CD4-positive, alpha-beta T cell treated with Interleukin-10 for 1 hour (primary cell): Measurements from ENCODE around the gene C2CD4A.

ENCODE experiments used
- DNase-seq: peaks from one replicate; pipeline ENCODE4 v3.0.0-alpha.2; 2020

The C2CD4A gene

GRCh38 chr15:62060113-62060895 is 6.5 kb upstream of the C2CD4A start, which contains the start of gene VPS13C:
VPS13C (minus strand) TSS chr15:62060447; CDS start chr15:62060374, 73 bp downstream.
- DNase-seq, result peak; percentile 94

GRCh38 chr15:62060896-62061280 is 5.9 kb upstream of the C2CD4A start:
- DNase-seq, result no peak

DNA sequence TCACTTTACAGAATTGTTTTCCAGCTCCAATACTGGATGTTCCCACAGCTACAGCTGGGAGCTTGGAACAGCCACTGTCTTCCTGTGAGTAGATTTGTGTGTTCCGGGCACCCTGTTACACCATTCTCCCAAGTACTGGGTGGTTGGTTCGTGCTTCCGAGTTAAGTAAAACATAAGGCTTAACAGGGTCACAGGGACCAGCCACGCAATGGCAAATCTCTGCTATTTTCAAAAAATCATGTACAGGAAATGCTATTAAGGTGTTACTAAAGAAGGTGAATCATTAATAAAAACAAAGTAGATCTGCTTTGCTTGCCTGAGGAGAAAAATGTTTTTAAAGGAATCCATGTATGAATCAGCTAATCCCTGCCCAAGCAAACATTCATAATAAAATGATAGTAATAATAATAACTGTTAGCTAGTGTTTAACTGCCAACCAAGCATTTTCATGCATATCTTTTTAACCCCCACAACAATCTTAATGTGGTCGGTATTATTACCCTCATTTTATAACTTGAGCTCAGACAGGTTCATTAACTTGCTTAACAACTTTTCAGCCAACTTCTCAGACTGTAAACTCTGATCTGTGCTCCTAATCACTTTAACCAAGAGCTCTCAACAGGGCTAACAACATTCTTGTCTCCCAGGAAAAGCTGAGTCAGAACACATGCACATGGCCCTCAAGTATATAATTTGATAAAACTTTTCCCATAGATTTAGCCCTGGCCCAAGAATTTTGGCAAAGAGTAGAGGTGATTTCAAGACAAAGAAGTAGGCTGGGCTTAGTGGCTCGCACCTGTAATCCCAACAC is 2.7 kb upstream of the C2CD4A start:
- no peak for DNase-seq

GRCh38 chr15:62067448-62068044 is 769 bp downstream of the C2CD4A start:
- DNase-seq, result peak; percentile 9

GRCh38 chr15:62068071-62068809 is 1.5 kb downstream of the C2CD4A start:
- peak; percentile 11 for DNase-seq

GRCh38 chr15:62068810-62069167 is 2.0 kb downstream of the C2CD4A start:
- DNase-seq, result no peak

DNA sequence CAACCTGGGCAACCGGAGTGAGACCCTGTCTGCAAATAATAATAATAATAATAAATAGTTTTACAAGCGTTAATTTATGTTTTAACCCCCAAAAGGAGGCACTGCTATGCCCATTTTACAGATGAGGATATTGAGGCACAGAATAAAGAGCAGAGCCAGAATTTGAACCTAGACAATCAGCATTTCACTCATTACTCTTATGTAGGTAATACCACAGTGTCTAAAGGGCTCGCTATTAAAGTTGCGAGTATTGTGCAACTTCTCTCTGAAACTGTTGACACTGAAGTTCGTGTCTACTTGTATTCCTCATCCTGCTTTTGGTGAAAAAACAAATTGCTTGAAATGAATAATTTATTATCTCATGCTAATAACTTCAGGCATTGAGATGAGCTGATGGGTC is 2.8 kb downstream of the C2CD4A start:
- no peak for DNase-seq

GRCh38 chr15:62071711-62072308 is 5.0 kb downstream of the C2CD4A start:
- peak; percentile 58 for DNase-seq

- no peak for DNase-seq
Measured at GRCh38 chr15:62075595-62076277, 9.0 kb downstream of the C2CD4A start.

- DNase-seq, result no peak
Measured at GRCh38 chr15:62079594-62079993, 12.8 kb downstream of the C2CD4A start.

DNA sequence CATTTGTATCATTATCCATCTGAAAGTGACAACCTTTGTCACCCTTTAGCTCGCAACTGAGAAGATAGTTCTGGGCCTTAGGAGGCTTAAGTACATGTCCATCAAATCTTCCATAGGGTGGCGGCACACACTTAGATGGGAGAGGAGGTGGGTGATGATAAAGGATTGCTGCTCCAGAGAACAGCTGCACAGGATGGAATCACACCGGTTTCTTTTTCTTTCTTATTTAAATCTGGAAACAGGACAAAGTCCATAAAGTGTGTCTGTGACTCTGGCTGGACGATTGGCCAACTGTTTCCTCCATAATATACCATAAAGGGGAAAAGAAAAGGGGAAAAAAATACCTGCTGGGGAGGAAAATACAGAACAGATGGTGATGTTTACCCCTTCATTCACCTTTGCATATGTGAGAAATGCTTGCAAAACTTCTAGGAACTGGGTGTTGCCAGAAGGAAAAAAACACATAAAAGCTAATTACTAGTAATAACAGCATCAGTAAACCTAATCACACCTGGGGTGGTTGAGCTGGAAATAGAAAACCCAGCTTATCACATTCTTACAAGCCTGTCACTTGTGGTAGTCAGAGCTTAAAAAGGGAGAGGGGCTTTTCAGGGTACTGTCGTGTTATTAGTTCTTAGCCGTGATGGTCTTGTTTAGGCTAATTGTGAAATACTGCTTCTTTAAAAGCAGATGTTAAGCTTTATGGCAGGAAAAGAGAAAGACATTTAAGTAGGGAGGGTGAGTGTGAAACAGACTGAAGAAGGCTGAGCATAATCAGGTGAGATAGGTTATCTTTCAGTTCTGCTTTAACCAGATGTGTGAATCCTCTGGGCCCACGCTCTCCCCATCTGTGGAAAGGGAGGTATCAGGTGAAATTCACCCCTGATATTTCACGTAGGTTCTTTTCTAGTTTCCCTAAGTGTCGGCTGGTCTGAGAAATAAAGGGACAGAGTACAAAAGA is 16.7 kb downstream of the C2CD4A start:
- no peak for DNase-seq

GRCh38 chr15:62085740-62086139 is 19.0 kb downstream of the C2CD4A start:
- DNase-seq, result no peak

- no peak for DNase-seq
Measured at GRCh38 chr15:62087671-62088352, 21.0 kb downstream of the C2CD4A start.

DNA sequence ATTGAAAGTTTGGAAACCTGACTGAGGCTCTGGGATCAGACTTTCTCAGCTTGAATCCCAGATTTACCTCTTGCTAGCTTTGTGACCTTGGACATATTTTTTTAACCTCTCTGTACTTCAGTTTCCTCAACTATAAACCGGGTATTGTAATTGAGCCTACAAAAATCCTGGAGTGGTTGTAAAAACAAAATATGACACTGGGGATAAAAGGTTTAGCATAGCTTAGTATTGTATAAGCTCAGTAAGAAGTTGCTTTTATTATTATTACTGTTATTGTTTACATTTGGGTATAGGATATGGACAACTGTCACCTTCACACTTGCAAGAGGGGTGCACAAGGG is 21.5 kb downstream of the C2CD4A start:
- DNase-seq, result no peak

GRCh38 chr15:62089616-62090015 is 22.8 kb downstream of the C2CD4A start:
- no peak for DNase-seq

DNA sequence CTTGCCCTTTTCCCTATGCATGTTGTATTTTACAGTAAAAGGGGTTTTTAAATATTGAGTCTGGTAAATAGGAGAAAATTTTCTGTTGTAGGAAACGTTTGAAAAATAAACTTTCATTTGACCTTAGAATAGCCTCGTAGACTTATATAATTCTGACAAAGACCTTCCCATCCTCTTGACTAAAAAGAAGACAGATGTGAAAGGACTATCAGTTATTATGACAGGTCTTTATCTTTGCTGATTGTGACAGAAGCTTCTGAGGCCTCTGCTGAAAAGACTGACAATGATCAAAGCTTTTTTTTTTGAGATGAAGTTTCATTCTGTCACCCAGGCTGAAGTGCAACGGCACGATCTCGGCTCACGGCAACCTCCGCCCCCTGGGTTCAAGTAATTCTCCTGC is 24.2 kb downstream of the C2CD4A start:
- no peak for DNase-seq

GRCh38 chr15:62093809-62094208 is 27.0 kb downstream of the C2CD4A start:
- no peak for DNase-seq

DNA sequence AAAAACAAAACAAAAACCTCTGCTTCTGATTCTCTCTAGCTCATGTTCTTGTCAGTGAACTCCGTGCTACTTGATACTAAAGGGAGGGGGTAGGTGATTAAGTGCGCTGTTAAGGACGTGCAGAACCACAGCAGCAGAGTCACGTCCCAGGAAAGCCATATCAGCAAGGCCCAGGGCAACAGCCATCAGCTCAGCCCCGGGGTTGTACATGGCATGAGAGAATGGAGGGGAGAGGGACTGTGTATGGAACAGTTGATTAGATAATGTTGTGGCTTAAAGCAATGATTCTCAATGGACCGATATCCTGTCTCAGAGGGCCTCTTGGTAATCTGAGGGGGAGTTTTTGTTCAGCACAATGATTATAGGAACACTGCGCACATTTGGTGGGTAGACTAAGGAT is 27.6 kb downstream of the C2CD4A start:
- no peak for DNase-seq

GRCh38 chr15:62099094-62099601 is 32.4 kb downstream of the C2CD4A start:
- DNase-seq, result no peak

- DNase-seq, result no peak
Measured at GRCh38 chr15:62103431-62103830, 36.7 kb downstream of the C2CD4A start.
